Measurements from ENCODE around the gene FOXS1. TPM values are rescaled to one million over a fixed set of nuclear protein-coding genes. Genes with fewer than 3 reads are reported as not detected.

FOXS1 gene
- total RNA-seq, 1 experiment from 2014 or later: 0.22 TPM

GRCh38 chr20:31821427-31821826 is 24.0 kb downstream of the FOXS1 start:
- Histone ChIP-seq H3K9me3 (ENCODE audit: control insufficient read depth, low read depth, low read length) (no peaks in the 10 kb centered on the region), H2BK20ac (ENCODE audit: low read depth, low read length, poor library complexity, severe bottlenecking) (no peak overlapping the region), H3K9ac (ENCODE audit: extremely low read depth, insufficient read length, low read length) (no peak overlapping the region), H3K79me2 (ENCODE audit: insufficient read depth, low read length) (no peaks in the 10 kb centered on the region), H4K91ac (ENCODE audit: insufficient read length, low read depth, low read length) (no peak overlapping the region), H4K8ac (replicated peaks; ENCODE audit: insufficient read length, low read depth, low read length) (no peak overlapping the region), H3K79me1 (ENCODE audit: insufficient read depth, low read depth, low read length, poor library complexity, severe bottlenecking) (no peaks in the 10 kb centered on the region), H2BK5ac (ENCODE audit: insufficient read length, low read length) (no peak overlapping the region), H3K4ac (ENCODE audit: low read depth, low read length) (no peak overlapping the region), H3K23me2 (ENCODE audit: insufficient read length, low read depth, low read length, poor library complexity, severe bottlenecking) (no peaks in the 10 kb centered on the region), H3K56ac (ENCODE audit: insufficient read length, low read depth, low read length) (no peak overlapping the region), H4K5ac (ENCODE audit: insufficient read length, low read depth, low read length) (no peak overlapping the region), H2BK120ac (ENCODE audit: low read depth, low read length, poor library complexity, severe bottlenecking) (no peak overlapping the region), H3K14ac (ENCODE audit: insufficient read depth, low read length) (no peak overlapping the region), H2AK5ac (ENCODE audit: insufficient read length, low read length) (no peak overlapping the region), H3T11ph (ENCODE audit: low read length) (no peak overlapping the region), H3K4me2 (ENCODE audit: insufficient read depth, insufficient read length, low read length) (no peak overlapping the region), H3K4me1 (ENCODE audit: insufficient read depth, low read length) (no peaks in the 10 kb centered on the region), H3K18ac (ENCODE audit: insufficient read length, low read depth, low read length) (no peak overlapping the region), H4K20me1 (ENCODE audit: control insufficient read depth, insufficient read depth, insufficient read length) (no peaks in the 10 kb centered on the region), H2BK12ac (ENCODE audit: insufficient read length, low read depth, low read length) (no peak overlapping the region), H2BK15ac (ENCODE audit: low read depth, low read length) (no peak overlapping the region), H3K27me3 (ENCODE audit: insufficient read depth, low read length) (no peaks in the 10 kb centered on the region), H2AFZ (ENCODE audit: low read length) (no peak overlapping the region), H3K23ac (ENCODE audit: insufficient read length, low read depth, low read length) (no peak overlapping the region), H3K27ac (ENCODE audit: insufficient read length, low read depth, low read length) (no peak overlapping the region)
- H3K4me1 Mint-ChIP-seq: peaks cover 9 to 22% of the 10 kb centered on the region in 2 experiments
- TF ChIP-seq CTCF (conservative IDR thresholded peaks at IDR 0.05): no peak
- DNase-seq: no peak
- H3K4me3 Mint-ChIP-seq: no peak overlapping the region
- H3K27me3 Mint-ChIP-seq (ENCODE audit: low read depth): peaks cover 5% of the 10 kb centered on the region
- no CpG with 5 or more reads among the region's 5 CpGs for WGBS (ENCODE audit: extremely low coverage, insufficient read length, low lambda C conversion rate)
- no peaks in the 10 kb centered on the region for H3K36me3 Mint-ChIP-seq (ENCODE audit: insufficient read depth in 1 of 3, low read depth in 3 of 3)
- H3K27ac Mint-ChIP-seq: peak overlapping the region in 2 of 3 experiments; percentile 19 to 88; a peak in 1 of 7 replicates
- no peaks in the 10 kb centered on the region for H3K9me3 Mint-ChIP-seq
